ENCODE results near the gene KIF16B. TPM values are rescaled to one million over a fixed set of nuclear protein-coding genes. Genes with fewer than 3 reads are reported as not detected.

KIF16B gene
- total RNA-seq, 1 experiment from 2014 or later: 16.6 TPM

DNA sequence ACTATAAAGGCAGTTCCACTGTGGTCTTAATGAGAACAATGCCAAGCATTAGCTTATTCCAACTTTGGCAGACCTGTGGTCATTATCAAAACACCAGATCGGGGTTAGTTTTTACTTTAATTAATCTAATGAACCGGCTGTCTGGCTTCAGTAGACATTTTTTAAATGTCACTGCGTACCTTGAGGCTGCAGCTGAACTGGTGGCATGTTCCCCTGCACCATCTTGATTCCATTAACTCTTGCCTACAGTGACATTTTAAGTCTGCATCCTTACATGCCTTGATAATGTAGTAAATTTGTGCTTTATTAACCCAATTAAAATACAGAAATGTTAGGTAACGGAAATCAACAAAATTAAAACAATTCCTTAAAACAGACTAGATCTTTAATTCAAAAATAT, 127.0 kb downstream of the KIF16B start:
- no peak overlapping the region for H3K27ac ChIP-seq (ENCODE audit: low read length)
- TF ChIP-seq, protein P1, sequence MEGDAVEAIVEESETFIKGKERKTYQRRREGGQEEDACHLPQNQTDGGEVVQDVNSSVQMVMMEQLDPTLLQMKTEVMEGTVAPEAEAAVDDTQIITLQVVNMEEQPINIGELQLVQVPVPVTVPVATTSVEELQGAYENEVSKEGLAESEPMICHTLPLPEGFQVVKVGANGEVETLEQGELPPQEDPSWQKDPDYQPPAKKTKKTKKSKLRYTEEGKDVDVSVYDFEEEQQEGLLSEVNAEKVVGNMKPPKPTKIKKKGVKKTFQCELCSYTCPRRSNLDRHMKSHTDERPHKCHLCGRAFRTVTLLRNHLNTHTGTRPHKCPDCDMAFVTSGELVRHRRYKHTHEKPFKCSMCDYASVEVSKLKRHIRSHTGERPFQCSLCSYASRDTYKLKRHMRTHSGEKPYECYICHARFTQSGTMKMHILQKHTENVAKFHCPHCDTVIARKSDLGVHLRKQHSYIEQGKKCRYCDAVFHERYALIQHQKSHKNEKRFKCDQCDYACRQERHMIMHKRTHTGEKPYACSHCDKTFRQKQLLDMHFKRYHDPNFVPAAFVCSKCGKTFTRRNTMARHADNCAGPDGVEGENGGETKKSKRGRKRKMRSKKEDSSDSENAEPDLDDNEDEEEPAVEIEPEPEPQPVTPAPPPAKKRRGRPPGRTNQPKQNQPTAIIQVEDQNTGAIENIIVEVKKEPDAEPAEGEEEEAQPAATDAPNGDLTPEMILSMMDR (IDR thresholded peaks at IDR 0.05): no peak
- TF ChIP-seq, protein P2, sequence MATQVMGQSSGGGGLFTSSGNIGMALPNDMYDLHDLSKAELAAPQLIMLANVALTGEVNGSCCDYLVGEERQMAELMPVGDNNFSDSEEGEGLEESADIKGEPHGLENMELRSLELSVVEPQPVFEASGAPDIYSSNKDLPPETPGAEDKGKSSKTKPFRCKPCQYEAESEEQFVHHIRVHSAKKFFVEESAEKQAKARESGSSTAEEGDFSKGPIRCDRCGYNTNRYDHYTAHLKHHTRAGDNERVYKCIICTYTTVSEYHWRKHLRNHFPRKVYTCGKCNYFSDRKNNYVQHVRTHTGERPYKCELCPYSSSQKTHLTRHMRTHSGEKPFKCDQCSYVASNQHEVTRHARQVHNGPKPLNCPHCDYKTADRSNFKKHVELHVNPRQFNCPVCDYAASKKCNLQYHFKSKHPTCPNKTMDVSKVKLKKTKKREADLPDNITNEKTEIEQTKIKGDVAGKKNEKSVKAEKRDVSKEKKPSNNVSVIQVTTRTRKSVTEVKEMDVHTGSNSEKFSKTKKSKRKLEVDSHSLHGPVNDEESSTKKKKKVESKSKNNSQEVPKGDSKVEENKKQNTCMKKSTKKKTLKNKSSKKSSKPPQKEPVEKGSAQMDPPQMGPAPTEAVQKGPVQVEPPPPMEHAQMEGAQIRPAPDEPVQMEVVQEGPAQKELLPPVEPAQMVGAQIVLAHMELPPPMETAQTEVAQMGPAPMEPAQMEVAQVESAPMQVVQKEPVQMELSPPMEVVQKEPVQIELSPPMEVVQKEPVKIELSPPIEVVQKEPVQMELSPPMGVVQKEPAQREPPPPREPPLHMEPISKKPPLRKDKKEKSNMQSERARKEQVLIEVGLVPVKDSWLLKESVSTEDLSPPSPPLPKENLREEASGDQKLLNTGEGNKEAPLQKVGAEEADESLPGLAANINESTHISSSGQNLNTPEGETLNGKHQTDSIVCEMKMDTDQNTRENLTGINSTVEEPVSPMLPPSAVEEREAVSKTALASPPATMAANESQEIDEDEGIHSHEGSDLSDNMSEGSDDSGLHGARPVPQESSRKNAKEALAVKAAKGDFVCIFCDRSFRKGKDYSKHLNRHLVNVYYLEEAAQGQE (IDR thresholded peaks at IDR 0.05; ENCODE audit: insufficient read depth in 1 of 2, low read depth in 2 of 2, low read length in 1 of 2): no peak
- TF ChIP-seq POLR2AphosphoS5 (IDR thresholded peaks at IDR 0.05; ENCODE audit: low read depth, low read length) (no peak), TCF7L2 (IDR thresholded peaks at IDR 0.05; ENCODE audit: low read depth, low read length) (no peak), SIN3A (IDR thresholded peaks at IDR 0.05; ENCODE audit: borderline replicate concordance, insufficient read depth, low read depth, low read length) (no peak)
- intact Hi-C loops (cut with micrococcal nuclease; ENCODE audit: unreplicated experiment) (no loop called here), in situ Hi-C loops (cut with HindIII; ENCODE audit: low pct_unique_long_range_greater_than_20kb, low sequenced_read_pairs) (no loop called here)
- DNase-seq (ENCODE audit: low read depth, low spot score) (no peak), ATAC-seq (no peak)
- H3K27me3 ChIP-seq (ENCODE audit: control insufficient read depth, insufficient read depth, low read length): no peaks in the 10 kb centered on the region
- H3K4me1 ChIP-seq (ENCODE audit: control insufficient read depth, insufficient read depth, low read length): no peaks in the 10 kb centered on the region
- BruUV-seq (replicated peaks): no TSS peak
- ChIA-PET POLR2A (no interaction called here), CTCF (no interaction called here)
- no peaks in the 10 kb centered on the region for H3K9me3 ChIP-seq (ENCODE audit: control insufficient read depth, insufficient read depth, low read depth, low read length)
- no peaks in the 10 kb centered on the region for H3K36me3 ChIP-seq (ENCODE audit: control insufficient read depth, insufficient read depth, low read length)
- H3K4me3 ChIP-seq (ENCODE audit: low read depth in 2 of 2, low read length in 2 of 2): no peak overlapping the region

DNA sequence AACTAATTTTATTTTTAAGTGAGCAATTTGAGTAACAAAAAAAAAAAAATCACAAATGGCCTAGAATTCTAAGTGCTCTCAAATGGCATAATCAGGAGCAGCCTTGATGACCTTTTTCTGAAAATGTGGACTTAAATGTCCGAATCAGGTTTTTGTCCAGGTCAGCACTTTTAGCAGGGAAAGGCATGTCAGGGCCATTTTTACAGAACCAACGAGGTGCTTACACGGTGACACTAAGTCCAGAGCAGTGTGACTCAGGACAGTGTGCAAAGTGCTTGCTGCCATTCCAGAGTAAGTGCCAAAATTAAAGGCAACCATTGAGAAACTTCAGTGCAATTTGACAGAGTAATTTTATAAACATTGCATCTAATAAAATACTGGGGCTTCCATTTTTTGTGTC, 127.8 kb downstream of the KIF16B start:
- no peaks in the 10 kb centered on the region for H3K27me3 ChIP-seq (ENCODE audit: control insufficient read depth, insufficient read depth, low read length)
- no peak overlapping the region for H3K27ac ChIP-seq (ENCODE audit: low read length)
- intact Hi-C loops (cut with micrococcal nuclease; ENCODE audit: unreplicated experiment) (no loop called here), in situ Hi-C loops (cut with HindIII; ENCODE audit: low pct_unique_long_range_greater_than_20kb, low sequenced_read_pairs) (no loop called here)
- CTCF ChIA-PET: no interaction called here
- H3K4me3 ChIP-seq (ENCODE audit: low read depth in 2 of 2, low read length in 2 of 2): no peak overlapping the region
- no peaks in the 10 kb centered on the region for H3K36me3 ChIP-seq (ENCODE audit: control insufficient read depth, insufficient read depth, low read length)
- no peaks in the 10 kb centered on the region for H3K4me1 ChIP-seq (ENCODE audit: control insufficient read depth, insufficient read depth, low read length)
- ATAC-seq (no peak), DNase-seq (ENCODE audit: low read depth, low spot score) (no peak)
- POLR2A ChIA-PET: no interaction called here
- BruUV-seq (replicated peaks): no TSS peak
- no peak for TF ChIP-seq TCF7L2 (IDR thresholded peaks at IDR 0.05; ENCODE audit: low read depth, low read length)
- TF ChIP-seq, protein P1 (IDR thresholded peaks at IDR 0.05): no peak
- no peak for TF ChIP-seq SIN3A (IDR thresholded peaks at IDR 0.05; ENCODE audit: borderline replicate concordance, insufficient read depth, low read depth, low read length)
- TF ChIP-seq, protein P2 (IDR thresholded peaks at IDR 0.05; ENCODE audit: insufficient read depth in 1 of 2, low read depth in 2 of 2, low read length in 1 of 2): no peak
- no peak for TF ChIP-seq POLR2AphosphoS5 (IDR thresholded peaks at IDR 0.05; ENCODE audit: low read depth, low read length)
- H3K9me3 ChIP-seq (ENCODE audit: control insufficient read depth, insufficient read depth, low read depth, low read length): no peaks in the 10 kb centered on the region
